ENCODE measurements around the gene MCEMP1.
"Not testable (repeated sequence)": the region's sequence is repeated elsewhere in the genome, so short reads cannot be mapped to it uniquely, and the experiment has no call there.

- TF ChIP-seq, protein P1, sequence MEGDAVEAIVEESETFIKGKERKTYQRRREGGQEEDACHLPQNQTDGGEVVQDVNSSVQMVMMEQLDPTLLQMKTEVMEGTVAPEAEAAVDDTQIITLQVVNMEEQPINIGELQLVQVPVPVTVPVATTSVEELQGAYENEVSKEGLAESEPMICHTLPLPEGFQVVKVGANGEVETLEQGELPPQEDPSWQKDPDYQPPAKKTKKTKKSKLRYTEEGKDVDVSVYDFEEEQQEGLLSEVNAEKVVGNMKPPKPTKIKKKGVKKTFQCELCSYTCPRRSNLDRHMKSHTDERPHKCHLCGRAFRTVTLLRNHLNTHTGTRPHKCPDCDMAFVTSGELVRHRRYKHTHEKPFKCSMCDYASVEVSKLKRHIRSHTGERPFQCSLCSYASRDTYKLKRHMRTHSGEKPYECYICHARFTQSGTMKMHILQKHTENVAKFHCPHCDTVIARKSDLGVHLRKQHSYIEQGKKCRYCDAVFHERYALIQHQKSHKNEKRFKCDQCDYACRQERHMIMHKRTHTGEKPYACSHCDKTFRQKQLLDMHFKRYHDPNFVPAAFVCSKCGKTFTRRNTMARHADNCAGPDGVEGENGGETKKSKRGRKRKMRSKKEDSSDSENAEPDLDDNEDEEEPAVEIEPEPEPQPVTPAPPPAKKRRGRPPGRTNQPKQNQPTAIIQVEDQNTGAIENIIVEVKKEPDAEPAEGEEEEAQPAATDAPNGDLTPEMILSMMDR (IDR thresholded peaks at IDR 0.05; ENCODE audit: poor library complexity), result not testable (repeated sequence)
- not testable (repeated sequence) for TF ChIP-seq EZH2 (IDR thresholded peaks at IDR 0.05; ENCODE audit: borderline replicate concordance); EZH2phosphoT487 (IDR thresholded peaks at IDR 0.05; ENCODE audit: low read depth, severe bottlenecking, unreplicated experiment)
Observed at GRCh38 chr19:7643629-7644549, 33.0 kb upstream of the MCEMP1 start.
